Activated T-cell treated with anti-CD3 and anti-CD28 coated beads for 24 hours (primary cell): Measurements from ENCODE around the gene DOK7.
A peak's percentile ranks its signal among the peaks of the same experiment; 100 is the strongest.
"Not testable (repeated sequence)": the region's sequence is repeated elsewhere in the genome, so short reads cannot be mapped to it uniquely, and the experiment has no call there.

ENCODE experiments used
- DNase-seq: peaks from one replicate; pipeline ENCODE4 v3.0.0-alpha.2; 2020; ENCODE audit warnings: low read depth

The DOK7 gene

DNA sequence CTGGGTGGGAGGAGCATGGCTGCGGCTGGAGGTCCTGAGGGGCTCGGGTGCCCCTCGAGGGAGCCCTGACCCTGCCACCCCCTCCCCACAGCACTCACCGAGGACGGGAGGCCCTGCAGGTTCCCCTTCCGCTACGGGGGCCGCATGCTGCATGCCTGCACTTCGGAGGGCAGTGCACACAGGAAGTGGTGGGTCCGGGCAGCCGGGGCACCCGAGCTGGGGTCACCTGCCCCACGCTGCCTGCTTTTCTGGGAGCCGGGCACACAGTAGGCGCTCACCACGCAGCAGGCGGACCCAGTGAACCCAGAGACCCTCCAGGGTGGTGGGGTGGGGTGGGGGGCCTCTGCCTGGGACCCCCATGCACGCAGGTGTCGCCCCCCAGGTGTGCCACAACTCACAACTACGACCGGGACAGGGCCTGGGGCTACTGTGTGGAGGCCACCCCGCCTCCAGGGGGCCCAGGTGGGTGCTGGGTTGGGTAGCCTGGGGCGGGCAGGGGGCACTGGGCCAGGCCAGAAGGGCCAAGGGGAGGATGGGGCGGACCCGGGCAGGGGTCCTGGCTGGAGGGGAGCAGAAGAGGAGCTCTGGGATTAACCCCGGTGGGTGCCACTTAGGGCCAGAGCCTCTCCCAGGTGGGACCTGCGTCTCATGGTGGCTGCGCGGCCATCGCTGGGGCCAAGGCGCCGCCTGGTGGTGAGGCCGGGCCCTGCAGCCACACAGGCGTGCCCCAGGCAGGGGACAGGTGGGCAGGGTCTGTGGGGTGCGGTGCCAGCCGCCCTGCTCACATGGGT is 20.0 kb upstream of the DOK7 start:
- DNase-seq: peak; percentile 53

DNA sequence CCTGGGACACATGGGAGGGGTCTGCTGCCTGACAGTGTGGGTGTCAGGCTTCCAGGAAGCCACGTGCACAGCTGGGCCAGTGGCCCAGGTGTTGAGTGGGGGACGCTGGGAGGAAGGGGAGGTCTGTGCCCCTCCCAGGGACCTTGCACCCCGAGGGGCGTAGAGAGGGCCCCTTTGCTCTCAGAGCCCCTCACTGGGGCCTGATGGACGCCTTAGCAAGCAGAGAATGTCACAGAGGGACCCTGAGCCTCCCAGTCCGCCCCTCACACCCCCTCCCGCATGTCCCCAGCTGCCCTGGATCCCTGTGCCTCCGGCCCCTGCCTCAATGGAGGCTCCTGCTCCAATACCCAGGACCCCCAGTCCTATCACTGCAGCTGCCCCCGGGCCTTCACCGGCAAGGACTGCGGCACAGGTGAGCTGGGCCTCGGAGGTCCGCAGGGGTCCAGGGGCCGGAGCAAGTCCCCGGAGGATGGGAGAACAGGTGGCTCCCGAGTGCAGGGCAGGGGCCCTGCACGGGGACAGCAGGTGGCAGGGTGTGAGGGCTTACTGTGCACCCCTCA is 19.3 kb upstream of the DOK7 start:
- no peak for DNase-seq

DNA sequence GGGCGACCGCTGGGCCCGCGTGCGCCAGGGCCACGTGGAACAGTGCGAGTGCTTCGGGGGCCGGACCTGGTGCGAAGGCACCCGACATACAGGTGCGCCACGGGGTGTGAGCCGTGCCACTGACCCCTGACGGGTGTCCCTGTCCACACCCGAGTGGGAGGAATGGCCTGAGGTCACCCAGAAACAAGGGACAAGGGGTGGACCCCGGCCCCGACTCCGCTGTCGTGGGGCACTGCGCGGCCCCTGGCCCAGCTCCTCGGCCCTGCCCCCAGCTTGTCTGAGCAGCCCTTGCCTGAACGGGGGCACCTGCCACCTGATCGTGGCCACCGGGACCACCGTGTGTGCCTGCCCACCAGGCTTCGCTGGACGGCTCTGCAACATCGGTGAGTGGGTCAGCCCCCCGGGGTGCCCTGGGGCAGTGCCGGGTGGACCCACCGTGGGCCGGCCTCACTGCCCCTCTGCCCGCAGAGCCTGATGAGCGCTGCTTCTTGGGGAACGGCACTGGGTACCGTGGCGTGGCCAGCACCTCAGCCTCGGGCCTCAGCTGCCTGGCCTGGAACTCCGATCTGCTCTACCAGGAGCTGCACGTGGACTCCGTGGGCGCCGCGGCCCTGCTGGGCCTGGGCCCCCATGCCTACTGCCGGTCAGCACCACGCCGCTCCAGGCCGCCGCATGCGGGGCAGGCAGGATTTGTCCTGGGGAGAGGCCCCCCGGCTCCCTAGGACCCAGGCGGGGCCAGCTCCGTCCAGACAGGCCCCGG is 18.6 kb upstream of the DOK7 start:
- no peak for DNase-seq

DNA sequence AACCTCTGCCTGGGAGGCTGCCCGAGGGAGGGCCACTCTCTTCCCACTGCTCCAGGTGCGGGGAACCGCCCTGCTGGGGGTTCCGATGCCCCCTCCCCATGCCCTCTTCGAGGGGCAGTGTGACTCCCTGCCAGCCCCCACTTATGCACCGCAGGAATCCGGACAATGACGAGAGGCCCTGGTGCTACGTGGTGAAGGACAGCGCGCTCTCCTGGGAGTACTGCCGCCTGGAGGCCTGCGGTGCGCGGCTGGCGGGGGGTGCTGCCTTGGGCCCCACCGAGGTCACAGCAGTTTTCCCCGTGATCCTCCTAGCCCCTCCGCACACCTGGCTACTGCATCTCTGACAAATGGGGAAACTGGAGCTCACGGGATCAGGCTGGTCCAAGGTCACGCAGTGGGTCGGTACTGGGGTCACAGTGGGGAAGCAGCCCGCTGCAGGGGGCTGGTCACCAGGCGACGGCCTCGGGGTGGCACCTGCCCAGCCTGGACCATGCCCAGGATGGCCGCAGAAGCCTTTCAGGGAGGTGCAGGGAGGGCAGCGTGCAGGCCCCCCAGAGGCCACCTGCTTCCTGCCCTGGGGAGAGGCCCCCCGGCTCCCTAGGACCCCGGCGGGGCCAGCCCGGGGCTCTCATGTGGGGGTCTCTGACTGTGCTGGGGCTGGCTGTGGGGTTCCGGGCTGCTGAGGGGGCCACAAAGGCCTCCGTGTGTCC is 17.8 kb upstream of the DOK7 start:
- no peak for DNase-seq

DNA sequence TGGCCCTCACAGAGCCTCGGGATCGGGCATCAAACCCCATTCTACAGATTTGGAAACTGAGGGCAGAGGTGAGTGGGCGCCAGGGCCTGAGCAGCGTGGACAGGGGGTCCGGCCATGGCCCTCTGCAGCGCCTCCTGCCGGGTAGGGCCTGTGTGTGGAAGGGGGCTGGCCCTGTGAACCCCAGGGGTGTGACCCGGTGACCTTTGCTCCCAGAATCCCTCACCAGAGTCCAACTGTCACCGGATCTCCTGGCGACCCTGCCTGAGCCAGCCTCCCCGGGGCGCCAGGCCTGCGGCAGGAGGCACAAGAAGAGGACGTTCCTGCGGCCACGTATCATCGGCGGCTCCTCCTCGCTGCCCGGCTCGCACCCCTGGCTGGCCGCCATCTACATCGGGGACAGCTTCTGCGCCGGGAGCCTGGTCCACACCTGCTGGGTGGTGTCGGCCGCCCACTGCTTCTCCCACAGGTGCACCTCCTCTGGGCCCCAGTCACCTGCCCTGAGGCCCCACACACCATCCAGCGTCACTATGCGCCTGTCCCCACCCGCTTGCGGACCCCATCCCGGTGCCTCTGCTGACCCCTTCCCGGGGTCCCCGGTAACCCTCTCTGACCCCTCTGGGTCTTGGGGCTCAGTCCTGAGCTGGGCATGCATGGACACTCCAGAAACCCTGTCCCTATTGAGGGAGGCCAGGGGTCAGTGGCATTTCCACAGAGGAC is 17.1 kb upstream of the DOK7 start:
- no peak for DNase-seq

DNA sequence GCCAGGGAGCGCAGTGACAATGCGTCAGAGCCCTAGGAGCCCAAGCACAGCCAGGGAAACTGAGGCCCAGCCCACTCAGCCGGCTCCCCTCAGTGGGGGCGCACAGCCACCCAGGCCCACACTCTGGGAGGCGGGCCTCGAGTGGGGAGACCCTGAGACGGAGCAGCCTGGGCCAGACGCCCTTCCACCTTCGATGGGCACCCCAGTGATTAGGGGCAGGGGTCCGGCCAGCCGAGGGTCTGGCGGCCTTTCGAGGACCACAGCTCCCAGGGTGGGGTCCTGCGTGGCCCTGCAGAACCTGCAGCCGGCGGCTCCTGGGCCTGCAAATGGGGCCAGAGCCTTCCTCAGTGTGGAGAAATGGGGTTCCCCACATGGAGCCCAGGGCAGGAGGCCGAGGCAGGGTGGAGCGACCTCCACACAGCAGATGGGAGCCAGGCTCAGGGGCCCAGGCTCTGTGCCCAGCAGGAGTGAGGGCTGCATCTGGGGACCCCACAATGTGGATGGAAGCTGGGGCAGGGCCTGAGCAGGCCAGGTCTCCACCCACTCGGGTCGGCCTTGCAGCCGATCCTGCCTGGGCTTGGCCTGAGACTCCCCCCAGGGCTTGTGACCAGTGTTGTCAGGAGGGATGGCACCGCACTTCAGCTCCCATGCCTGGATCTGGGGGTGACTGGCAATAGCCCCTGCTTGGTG is 16.3 kb upstream of the DOK7 start:
- DNase-seq: no peak

DNA sequence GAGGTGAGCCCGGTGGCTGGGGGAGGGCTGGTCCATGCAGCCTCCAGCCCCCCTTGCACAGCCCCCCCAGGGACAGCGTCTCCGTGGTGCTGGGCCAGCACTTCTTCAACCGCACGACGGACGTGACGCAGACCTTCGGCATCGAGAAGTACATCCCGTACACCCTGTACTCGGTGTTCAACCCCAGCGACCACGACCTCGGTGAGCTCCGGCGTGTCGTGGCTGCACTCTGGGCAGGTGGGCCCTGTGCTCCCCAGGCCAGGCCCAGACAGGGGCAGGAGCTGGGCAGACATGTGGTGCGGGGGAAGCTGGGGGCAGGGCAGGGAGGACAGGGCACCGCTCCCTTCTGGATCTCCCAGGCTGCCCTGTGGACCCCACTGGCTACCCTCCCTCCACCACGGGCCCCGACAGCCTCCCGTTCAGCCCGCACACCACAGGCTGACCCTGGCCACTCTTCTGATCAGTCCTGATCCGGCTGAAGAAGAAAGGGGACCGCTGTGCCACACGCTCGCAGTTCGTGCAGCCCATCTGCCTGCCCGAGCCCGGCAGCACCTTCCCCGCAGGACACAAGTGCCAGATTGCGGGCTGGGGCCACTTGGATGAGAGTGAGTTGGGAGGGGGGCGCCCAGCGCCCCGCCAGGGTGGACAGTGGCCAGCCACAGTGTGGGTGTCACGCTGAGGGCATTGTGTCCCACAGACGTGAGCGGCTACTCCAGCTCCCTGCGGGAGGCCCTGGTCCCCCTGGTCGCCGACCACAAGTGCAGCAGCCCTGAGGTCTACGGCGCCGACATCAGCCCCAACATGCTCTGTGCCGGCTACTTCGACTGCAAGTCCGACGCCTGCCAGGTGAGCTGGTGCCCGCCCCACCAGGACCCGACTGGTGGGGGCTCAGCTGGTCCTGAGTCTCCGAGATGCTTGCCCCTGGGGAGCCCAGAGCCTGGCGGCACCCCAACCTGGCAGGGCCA is 15.4 kb upstream of the DOK7 start:
- no peak for DNase-seq

DNA sequence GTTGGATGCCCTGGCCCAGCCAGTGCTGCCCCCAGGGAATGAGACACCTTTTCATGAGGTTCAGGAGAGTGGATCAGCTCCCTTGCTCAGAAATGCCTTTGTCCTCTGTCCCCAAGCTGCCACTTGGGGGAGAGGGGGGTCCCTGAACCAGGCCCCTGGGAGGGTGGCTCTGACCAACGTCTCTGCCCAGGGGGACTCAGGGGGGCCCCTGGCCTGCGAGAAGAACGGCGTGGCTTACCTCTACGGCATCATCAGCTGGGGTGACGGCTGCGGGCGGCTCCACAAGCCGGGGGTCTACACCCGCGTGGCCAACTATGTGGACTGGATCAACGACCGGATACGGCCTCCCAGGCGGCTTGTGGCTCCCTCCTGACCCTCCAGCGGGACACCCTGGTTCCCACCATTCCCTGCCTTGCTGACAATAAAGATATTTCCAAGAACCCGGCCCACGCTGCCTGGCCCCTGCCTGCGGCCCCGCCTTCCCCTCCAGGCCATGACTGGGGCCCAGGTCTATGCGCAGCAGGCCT is 14.0 kb upstream of the DOK7 start:
- DNase-seq: no peak

DNA sequence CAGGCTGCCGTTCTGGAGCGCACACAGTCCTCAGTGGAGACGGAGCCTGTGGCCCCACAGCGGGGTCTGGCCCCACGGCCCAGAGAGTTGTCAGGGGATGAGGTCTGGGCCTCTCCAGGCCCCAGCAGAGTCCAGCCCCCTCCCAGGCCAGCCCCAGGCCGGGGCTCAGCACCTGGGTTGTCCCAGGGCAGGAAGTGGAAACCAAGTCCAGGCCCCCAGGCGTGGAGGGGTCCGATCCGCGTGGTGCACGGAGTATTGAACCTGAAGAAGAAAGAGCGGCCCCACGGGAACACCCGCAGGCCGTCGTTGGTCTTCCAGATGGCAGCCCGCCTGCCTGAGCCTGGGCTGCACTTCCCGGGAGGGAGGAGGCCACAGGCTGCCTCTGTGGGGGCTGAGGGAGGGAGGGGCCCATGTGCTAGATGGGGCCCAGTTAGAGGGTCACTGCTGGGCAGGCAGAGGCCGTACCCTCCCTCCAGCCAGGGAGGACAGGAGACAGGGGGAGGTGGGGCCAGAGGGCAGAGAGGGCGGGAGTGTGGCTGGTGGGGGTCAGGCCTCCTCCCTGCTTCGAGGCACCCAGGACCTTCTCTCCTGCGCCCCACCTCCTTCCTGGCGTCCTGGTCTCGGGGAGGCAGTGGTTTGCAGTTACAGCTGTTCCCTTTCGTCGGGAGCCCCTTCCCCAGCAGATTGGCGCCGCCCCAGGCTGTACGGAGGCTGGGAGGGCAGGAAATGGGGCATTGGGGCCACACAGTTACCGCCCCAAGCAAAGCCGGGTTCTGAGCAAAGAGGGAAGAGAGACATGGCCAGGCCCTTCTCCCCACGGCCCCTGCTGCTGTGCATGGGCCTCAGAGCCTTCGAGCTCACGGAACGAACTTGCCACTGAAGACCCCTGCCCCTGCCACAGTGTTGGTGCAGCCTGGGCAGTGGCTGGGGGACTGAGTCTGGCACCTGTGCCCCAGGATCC is 13.3 kb upstream of the DOK7 start:
- no peak for DNase-seq

DNA sequence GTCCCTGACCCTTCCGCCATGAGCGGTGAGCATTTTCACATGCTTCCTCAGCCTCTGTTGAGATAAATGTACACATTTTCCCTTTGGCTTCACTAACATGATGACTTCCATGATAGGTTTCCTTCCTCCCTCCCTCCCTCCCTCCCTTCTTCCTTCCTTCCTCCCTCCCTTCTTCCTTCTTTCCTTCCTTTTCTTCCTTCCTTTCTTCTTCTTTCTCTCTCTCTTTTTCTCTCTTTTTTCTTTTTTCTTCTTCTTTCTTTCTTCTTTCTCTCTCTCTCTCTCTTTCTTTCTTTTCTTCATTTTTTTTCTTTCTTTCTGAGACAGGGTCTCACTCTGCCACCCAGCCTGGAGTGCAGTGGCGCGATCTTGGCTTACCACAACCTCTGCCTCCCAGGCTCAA is 12.5 kb upstream of the DOK7 start:
- no peak for DNase-seq

DNA sequence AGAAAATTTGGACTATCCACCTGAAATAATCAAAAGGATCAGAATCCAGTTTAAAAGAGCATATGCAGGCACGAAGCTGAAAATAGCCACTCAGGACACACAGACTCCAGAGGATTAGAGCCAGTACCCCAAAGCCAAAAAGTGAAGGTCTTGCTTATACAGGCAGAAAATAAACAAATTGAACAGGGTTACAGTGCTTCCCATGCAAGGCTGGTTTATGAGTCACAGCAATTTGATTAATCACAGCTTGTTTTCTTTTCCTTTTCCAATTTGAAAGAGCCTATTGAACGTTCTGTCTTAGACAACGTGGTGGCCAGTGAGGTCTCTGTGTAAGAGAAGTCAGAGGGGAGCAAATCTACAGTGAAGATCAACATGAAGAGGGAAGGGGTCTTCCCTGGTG is 11.2 kb upstream of the DOK7 start:
- DNase-seq: no peak

DNA sequence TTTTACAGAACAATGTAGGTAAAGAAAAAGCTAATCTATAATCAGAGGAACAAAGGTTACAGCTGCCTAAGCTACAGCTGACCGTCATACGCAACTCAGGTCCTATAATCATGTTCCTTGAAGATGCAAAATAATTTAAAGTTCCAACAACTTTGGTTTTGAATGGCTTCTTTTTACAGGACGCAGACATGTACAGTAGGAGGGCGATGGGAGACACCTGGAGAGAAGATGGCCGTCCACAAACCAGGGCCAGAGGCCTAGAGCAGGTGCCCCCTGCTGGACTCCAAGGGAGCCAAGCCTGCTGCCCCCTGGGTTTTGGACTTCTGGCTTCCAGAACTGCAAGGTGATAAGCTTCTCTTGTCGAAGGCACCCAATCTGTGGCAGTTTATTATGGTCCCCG is 10.7 kb upstream of the DOK7 start:
- DNase-seq: no peak

DNA sequence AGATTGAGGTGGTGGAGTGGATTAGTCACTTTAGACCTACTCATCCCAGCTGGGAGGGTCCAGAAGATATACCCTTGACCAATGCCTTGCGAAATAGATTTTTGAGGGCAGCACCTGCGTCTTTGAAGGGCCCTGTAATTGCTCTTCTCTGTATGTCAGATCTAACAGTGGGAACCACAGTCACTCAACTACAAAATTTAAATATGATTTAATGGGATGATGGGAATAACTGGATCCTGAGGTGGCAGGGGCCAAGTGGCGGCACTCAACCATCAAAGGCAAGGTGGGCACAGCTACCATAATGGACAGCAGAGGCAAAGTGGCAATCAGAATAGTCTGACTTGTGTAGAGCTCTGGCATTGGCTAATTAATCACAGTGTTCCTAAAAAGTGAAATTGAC is 7.5 kb upstream of the DOK7 start:
- DNase-seq: not testable (repeated sequence)

DNA sequence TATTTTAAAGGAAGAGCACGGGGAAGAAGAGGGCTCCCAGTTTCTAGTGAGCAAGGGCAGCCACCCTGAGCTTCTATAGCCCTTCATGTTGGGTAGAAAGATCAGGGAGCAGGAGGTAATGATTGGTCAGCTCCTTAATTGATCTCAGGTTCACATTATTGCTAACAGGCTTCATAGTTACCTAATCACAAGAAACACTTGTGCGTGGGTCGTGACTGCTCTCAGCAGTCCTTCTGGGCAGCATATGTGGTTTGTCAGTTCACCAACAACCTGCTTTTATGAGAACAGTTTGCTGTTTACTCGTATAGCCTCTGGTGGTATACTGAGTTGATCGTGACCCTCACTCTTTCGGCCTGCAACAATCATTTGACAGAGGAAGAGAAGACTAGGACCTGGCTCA is 4.7 kb upstream of the DOK7 start:
- no peak for DNase-seq

DNA sequence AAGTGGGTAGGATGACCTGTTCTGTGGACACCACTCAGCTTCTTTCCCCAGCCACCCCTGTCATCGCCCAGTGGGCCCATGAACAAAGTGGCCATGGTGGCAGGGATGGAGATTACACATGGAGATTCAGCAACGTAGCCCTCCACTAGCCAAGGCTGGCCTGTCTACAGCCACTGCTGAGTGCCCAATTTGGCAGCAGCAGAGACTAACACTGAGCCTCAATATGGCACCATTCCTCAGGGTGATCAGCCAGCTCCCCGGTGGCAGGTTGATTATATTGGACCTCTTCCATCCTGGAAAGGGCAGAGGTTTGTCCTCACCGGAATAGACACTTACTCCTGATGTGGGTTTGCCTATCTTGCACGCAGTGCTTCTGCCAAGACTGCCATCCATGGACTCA is 4.0 kb upstream of the DOK7 start:
- not testable (repeated sequence) for DNase-seq

DNA sequence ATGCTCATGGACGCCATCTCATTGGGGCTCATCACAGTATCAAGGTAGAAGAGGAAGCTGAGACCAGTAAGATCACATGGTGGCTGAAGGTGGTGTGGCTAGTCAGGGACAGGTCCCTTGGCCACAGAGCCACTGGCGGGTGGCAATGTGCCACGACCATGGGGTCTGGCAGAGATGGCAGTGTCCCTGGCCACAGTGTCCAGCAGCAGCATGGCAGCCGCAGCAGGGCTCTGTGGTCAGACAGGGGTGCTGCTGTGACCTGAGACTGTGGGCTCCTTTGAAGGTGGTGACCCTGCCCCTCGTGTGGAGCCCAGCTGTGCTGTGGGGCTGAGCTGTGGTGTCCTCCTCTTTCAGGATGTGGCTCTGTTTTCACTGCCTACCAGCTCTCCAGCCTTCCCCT is 2.2 kb upstream of the DOK7 start:
- DNase-seq: no peak

DNA sequence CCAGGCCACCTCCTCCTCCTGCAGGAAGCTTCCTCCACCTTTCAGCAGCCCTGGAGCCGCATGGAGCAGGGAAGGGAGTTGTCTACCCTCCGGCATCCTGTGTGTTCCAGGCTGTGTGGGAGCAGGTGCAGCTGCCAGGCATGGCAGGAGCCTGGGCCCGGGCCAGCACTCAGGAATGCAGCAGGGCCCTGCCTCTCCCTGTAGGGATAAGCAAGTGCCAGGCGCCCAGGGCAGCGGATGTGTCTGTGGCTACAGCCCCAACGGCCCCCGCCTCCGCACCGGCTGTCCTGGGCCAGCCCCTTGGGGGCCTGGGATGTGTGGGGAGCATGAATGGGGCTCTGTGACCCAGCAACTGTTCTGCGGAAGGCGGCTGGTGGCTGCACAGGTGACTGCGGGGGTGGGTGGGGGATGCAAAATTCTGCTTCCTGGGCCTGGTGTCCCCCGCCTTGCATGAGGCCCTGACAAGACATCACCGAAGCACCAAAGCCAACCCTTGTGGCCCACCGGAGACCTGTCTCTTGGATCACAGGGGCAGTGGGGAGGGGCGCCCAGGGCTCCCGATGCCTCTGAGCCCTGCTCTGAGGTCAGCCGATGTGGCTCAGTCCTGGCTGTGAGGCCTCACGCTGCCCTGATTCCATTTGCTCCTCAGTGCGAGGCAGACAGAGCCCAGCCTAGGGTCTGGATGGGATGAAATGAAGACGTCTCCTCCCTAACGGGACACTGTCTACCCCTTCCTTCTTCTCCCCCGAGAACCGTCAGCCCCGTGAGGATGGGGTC is 1.4 kb upstream of the DOK7 start:
- no peak for DNase-seq

DNA sequence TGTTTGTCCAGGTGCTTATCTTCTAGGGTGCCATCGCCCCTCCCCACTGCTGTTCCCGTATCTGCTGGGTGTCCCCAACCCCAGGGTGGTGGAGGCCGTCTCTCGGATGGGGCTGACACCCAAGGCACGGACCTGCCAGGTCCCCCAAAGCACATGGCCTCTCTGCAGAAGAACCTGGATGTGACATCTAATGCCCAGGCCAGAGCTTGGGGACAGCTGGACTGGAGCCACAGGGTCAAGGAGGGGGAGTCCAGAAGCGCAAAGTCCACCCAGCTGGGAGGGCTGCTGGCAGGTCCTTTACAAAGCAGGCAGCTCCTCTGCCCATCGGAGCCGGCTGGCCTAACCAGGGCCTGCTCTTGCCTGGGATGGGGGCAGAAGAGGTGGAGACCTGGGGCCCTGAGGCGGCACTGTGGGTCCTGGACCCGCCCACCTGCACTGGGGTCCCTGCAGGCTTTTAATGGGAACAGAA is 751 bp upstream of the DOK7 start:
- no peak for DNase-seq
